ENCODE data around the gene RGP1. TPM values are rescaled to one million over a fixed set of nuclear protein-coding genes. Genes with fewer than 3 reads are reported as not detected.
A peak's percentile ranks its signal among the peaks of the same experiment; 100 is the strongest.

The RGP1 gene
- total and polyA plus RNA-seq, 2 donors, result 6.5 to 7.4 TPM

DNA sequence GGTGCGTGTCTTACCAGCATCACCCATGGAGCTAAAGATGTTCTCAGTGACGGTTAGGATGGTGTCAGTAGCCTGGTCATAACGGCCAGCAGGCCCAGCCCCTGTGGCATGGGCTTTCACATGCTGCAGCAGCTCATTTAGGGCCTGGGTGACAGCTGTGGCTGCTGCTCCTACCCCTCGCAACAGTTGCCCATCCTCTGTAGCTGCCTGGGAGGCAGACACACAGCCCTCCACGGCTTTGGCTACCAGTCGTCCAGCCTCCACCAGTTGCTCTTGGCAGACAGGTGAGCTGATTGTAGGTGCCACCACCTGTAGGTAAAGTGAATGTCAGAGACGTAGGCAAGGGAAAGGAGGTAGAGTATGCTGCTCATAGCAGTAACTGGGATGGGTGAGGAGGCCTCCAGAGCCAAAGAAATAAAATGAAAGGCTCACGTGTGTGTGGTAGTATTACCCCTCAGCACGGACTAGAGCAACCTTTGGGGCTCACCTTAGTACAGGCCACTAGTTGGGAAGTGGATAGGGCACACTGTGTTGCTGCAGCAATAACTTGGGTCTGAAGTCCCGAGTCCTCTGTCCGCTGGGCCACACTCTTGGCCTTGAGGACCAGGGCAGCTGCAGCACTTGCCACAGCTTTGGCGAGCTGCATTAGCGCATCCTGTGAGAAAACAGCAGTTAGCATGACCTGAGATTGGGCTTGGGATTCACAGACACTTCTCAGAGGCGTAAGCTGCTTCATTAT lies 31.8 kb upstream of the RGP1 start:
- Histone ChIP-seq H3K4me3 (ENCODE audit: low read length in 2 of 2) (no peak overlapping the region), H3K27me3 (ENCODE audit: control insufficient read depth in 2 of 2, insufficient read depth in 1 of 2, low read length in 1 of 2) (no peaks in the 10 kb centered on the region), H3K4me1 (ENCODE audit: control insufficient read depth in 2 of 2, insufficient read depth in 2 of 2, low read length in 2 of 2) (no peaks in the 10 kb centered on the region), H3K9me3 (ENCODE audit: control insufficient read depth in 2 of 2, insufficient read depth in 1 of 2, low read length in 1 of 2) (no peaks in the 10 kb centered on the region), H3K27ac (ENCODE audit: low read depth in 1 of 2, low read length in 1 of 2) (no peak overlapping the region), H3K36me3 (ENCODE audit: control insufficient read depth in 2 of 2, insufficient read depth in 2 of 2, low read length in 1 of 2) (peaks cover 93 to 99% of the 10 kb centered on the region in 2 donors)
- 98% methylated on average over 14 of the region's 14 CpGs for WGBS
- no peak for DNase-seq (ENCODE audit: low read depth in 6 of 9, low spot score in 9 of 9)

DNA sequence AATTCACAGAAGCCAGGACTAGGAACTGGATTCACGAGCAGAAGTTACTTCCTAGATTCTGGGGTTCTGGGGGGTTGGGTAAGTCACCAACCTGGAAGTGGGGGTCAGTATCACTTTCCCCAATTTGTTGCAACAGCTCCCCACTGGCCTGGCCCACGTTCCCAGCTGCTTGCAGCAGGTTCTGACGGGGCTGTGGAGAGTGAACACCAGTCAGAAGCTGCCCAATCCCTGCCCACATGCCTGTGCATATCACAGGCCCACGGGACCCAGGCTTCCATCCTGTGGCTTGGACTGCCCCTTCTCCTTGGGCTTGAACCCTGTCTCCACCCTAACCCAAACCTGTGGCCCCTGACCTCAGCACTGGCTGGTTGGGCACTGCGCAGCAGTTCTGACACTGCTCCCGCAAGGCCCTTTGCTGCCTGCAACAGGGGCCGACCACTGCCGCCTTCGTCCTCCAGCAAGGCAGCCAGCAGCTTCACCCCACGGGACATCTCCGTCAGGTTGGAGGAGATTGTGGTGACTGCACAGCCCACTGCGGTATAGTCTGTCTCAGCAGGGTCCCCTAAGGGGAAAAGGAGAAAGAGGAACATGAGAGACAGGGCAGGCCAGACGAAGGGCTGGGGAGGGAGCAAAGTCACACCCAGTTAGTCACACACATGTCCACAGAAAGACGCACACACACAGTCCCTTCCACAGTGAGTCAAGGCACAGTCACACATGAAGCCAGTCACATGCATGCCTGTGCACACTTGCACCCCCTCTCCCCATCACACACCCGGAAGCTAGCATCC lies 30.2 kb upstream of the RGP1 start:
- H3K4me3 ChIP-seq (ENCODE audit: low read length in 2 of 2), result no peak overlapping the region
- DNase-seq (ENCODE audit: low read depth in 6 of 9, low spot score in 9 of 9), result no peak
- 97% methylated on average over 15 of the region's 15 CpGs for WGBS
- peaks cover 94 to 98% of the 10 kb centered on the region in 2 donors for H3K36me3 ChIP-seq (ENCODE audit: control insufficient read depth in 2 of 2, insufficient read depth in 2 of 2, low read length in 1 of 2)
- no peak overlapping the region for H3K27ac ChIP-seq (ENCODE audit: low read depth in 1 of 2, low read length in 1 of 2)
- H3K9me3 ChIP-seq (ENCODE audit: control insufficient read depth in 2 of 2, insufficient read depth in 1 of 2, low read length in 1 of 2), result no peaks in the 10 kb centered on the region
- no peaks in the 10 kb centered on the region for H3K4me1 ChIP-seq (ENCODE audit: control insufficient read depth in 2 of 2, insufficient read depth in 2 of 2, low read length in 2 of 2)
- no peaks in the 10 kb centered on the region for H3K27me3 ChIP-seq (ENCODE audit: control insufficient read depth in 2 of 2, insufficient read depth in 1 of 2, low read length in 1 of 2)

DNA sequence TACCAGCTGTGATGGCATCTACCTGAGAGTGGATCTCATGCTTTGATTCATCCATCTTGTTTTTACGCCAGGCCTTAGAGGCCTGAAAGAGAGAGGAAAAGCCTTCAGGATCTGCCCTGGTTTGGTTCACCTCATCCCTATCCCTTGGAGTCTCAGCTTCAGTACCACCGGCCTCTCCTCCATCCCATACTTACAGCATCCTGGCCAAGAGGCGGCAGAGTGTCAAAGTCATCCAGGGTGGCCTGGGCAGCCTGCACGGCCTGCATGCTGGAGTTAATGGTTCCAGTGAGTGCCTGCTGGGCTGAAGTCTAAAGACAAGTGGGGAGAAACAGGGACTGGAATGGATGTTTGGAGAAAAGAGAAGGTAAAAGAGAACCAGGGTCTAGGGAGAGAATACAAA lies 29.5 kb upstream of the RGP1 start:
- H3K27ac ChIP-seq (ENCODE audit: low read depth in 1 of 2, low read length in 1 of 2), result no peak overlapping the region
- 98% methylated on average over 4 of the region's 4 CpGs for WGBS
- no peaks in the 10 kb centered on the region for H3K27me3 ChIP-seq (ENCODE audit: control insufficient read depth in 2 of 2, insufficient read depth in 1 of 2, low read length in 1 of 2)

DNA sequence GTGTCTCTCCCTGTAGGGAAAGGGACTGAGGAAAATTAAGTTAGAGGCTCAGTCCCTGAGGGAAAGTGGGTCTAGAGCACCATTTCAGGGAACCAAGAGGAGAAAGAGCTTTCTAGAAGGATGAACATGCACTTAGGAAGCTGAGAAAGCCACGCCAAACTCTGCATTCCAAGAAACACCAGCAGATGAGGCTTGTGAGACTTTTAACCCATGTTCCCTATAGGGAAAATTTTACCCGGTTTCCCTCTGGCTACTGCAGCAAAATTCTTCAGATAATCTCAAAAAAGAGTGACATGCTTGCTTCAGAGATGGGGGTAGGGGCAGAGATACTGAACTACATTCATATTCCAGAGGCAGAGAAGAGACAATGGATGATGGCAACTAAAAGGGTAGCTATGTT lies 25.7 kb upstream of the RGP1 start:
- H3K27me3 ChIP-seq (ENCODE audit: control insufficient read depth in 2 of 2, insufficient read depth in 1 of 2, low read length in 1 of 2), result no peaks in the 10 kb centered on the region
- H3K36me3 ChIP-seq (ENCODE audit: control insufficient read depth in 2 of 2, insufficient read depth in 2 of 2, low read length in 1 of 2), result peaks cover 69 to 88% of the 10 kb centered on the region in 2 donors
- no peaks in the 10 kb centered on the region for H3K9me3 ChIP-seq (ENCODE audit: control insufficient read depth in 2 of 2, insufficient read depth in 1 of 2, low read length in 1 of 2)
- no peak for DNase-seq (ENCODE audit: low read depth in 6 of 9, low spot score in 9 of 9)
- no peak overlapping the region for H3K4me3 ChIP-seq (ENCODE audit: low read length in 2 of 2)
- 98% methylated on average over 2 of the region's 2 CpGs for WGBS
- peaks cover 19 to 24% of the 10 kb centered on the region in 2 donors for H3K4me1 ChIP-seq (ENCODE audit: control insufficient read depth in 2 of 2, insufficient read depth in 2 of 2, low read length in 2 of 2)
- no peak overlapping the region for H3K27ac ChIP-seq (ENCODE audit: low read depth in 1 of 2, low read length in 1 of 2)

More for the DNA sequence above, 29.5 kb upstream of the RGP1 start:
- H3K4me1 ChIP-seq (ENCODE audit: control insufficient read depth in 2 of 2, insufficient read depth in 2 of 2, low read length in 2 of 2), result no peaks in the 10 kb centered on the region
- H3K36me3 ChIP-seq (ENCODE audit: control insufficient read depth in 2 of 2, insufficient read depth in 2 of 2, low read length in 1 of 2), result peaks cover 94 to 98% of the 10 kb centered on the region in 2 donors
- no peak for DNase-seq (ENCODE audit: low read depth in 6 of 9, low spot score in 9 of 9)
- H3K4me3 ChIP-seq (ENCODE audit: low read length in 2 of 2), result no peak overlapping the region
- H3K9me3 ChIP-seq (ENCODE audit: control insufficient read depth in 2 of 2, insufficient read depth in 1 of 2, low read length in 1 of 2), result no peaks in the 10 kb centered on the region

DNA sequence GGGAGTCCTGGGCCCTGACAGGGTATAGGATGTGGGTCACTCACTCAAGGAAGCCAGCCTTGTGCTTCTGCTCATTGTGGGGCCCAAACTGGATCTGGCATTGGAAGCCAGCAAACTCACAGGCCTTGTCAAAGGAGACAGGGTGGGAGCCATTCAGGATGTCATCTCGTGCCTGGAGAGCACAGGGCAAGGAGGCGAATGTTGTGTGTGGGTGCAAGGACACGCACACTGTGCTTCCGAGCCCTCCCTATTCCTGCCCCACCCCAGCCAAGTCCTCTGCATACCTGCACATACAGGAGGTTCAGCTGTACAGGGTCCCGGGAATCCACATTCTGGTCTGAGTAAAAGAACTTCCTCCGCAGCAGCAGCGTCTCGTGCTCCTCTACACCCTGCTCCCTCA lies 25.2 kb upstream of the RGP1 start:
- no peak overlapping the region for H3K4me3 ChIP-seq (ENCODE audit: low read length in 2 of 2)
- peaks cover 64 to 83% of the 10 kb centered on the region in 2 donors for H3K36me3 ChIP-seq (ENCODE audit: control insufficient read depth in 2 of 2, insufficient read depth in 2 of 2, low read length in 1 of 2)
- H3K27ac ChIP-seq (ENCODE audit: low read depth in 1 of 2, low read length in 1 of 2), result no peak overlapping the region
- 98% methylated on average over 8 of the region's 8 CpGs for WGBS
- H3K4me1 ChIP-seq (ENCODE audit: control insufficient read depth in 2 of 2, insufficient read depth in 2 of 2, low read length in 2 of 2), result peaks cover 22 to 28% of the 10 kb centered on the region in 2 donors
- no peaks in the 10 kb centered on the region for H3K9me3 ChIP-seq (ENCODE audit: control insufficient read depth in 2 of 2, insufficient read depth in 1 of 2, low read length in 1 of 2)
- H3K27me3 ChIP-seq (ENCODE audit: control insufficient read depth in 2 of 2, insufficient read depth in 1 of 2, low read length in 1 of 2), result no peaks in the 10 kb centered on the region
- DNase-seq (ENCODE audit: low read depth in 6 of 9, low spot score in 9 of 9), result no peak

DNA sequence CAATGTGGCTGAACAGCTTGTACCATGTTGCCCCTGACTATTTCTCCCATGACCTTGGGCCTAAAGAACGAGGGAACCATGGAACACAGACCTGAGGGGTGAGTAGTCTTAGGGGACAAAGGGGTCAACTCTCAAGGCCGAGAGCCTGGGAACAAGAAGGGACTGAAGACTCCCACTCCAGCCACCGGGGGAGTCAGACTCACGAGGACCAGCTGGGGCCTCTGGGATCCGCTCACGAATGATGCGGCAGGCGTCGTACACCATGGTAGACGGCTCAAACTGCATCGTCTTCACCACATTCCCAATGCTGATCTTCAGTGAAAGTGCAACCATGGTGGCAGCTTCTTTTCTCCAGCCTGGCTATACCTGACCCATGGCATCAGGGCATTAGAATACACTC lies 23.7 kb upstream of the RGP1 start:
- Histone ChIP-seq H3K9me3 (ENCODE audit: control insufficient read depth in 2 of 2, insufficient read depth in 1 of 2, low read length in 1 of 2) (no peaks in the 10 kb centered on the region), H3K36me3 (ENCODE audit: control insufficient read depth in 2 of 2, insufficient read depth in 2 of 2, low read length in 1 of 2) (peaks cover 50 to 69% of the 10 kb centered on the region in 2 donors), H3K27ac (ENCODE audit: low read depth in 1 of 2, low read length in 1 of 2) (no peak overlapping the region), H3K4me3 (ENCODE audit: low read length in 2 of 2) (no peak overlapping the region), H3K4me1 (ENCODE audit: control insufficient read depth in 2 of 2, insufficient read depth in 2 of 2, low read length in 2 of 2) (peaks cover 35 to 43% of the 10 kb centered on the region in 2 donors), H3K27me3 (ENCODE audit: control insufficient read depth in 2 of 2, insufficient read depth in 1 of 2, low read length in 1 of 2) (no peaks in the 10 kb centered on the region)
- WGBS, result 98% methylated on average over 11 of the region's 11 CpGs
- DNase-seq (ENCODE audit: low read depth in 6 of 9, low spot score in 9 of 9), result no peak

DNA sequence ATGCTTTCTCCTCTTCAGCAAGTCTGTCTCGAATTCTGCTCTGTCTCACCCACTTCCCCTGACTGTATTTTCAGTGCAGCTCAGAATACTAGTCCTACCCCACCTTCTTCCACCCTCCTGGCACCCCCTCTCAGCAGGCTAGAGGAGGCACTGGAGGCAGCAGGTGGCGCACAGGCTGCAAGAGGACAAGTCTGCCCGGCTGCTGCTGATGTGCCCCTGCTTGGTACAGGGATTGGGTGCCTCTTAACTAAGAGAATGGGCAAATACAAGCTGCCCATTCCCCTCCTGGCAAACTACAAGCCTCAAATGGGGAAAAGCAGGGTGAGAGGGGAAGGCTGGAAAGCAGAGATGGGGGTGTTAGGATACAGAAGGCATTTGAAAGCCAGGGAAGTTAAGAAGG lies 22.2 kb upstream of the RGP1 start:
- H3K27ac ChIP-seq (ENCODE audit: low read depth in 1 of 2, low read length in 1 of 2), result peak overlapping the region; percentile 50 to 70
- no peaks in the 10 kb centered on the region for H3K27me3 ChIP-seq (ENCODE audit: control insufficient read depth in 2 of 2, insufficient read depth in 1 of 2, low read length in 1 of 2)
- no peak overlapping the region for H3K4me3 ChIP-seq (ENCODE audit: low read length in 2 of 2)
- peaks cover 47 to 53% of the 10 kb centered on the region in 2 donors for H3K4me1 ChIP-seq (ENCODE audit: control insufficient read depth in 2 of 2, insufficient read depth in 2 of 2, low read length in 2 of 2)
- peak in 7 of 9 donors; percentile 52 to 92 (median 75) for DNase-seq (ENCODE audit: low read depth in 6 of 9, low spot score in 9 of 9)
- H3K36me3 ChIP-seq (ENCODE audit: control insufficient read depth in 2 of 2, insufficient read depth in 2 of 2, low read length in 1 of 2), result peaks cover 36 to 53% of the 10 kb centered on the region in 2 donors
- H3K9me3 ChIP-seq (ENCODE audit: control insufficient read depth in 2 of 2, insufficient read depth in 1 of 2, low read length in 1 of 2), result no peaks in the 10 kb centered on the region
- WGBS, result 6% methylated on average over 3 of the region's 3 CpGs

DNA sequence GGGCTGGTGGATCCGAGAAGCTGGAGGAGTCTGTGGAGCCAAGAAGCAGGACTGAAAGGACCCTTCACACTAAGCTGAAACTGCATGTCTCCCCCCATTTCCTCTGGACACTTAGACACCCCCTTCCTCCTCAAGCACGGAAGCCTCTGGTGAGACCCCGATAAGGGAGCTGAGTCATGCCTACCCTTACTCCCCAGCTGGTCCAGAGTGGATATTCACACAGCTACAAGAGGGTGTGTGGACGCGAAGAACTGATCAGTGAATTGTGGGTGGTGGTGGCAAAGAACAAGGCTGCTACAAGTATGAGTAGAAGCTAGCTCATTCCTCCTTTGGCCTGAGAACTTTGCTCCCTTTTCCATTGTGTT lies 21.4 kb upstream of the RGP1 start:
- Histone ChIP-seq H3K36me3 (ENCODE audit: control insufficient read depth in 2 of 2, insufficient read depth in 2 of 2, low read length in 1 of 2) (peaks cover 29 to 46% of the 10 kb centered on the region in 2 donors), H3K27ac (ENCODE audit: low read depth in 1 of 2, low read length in 1 of 2) (peak overlapping the region; percentile 2 to 9), H3K4me1 (ENCODE audit: control insufficient read depth in 2 of 2, insufficient read depth in 2 of 2, low read length in 2 of 2) (peaks cover 47 to 54% of the 10 kb centered on the region in 2 donors), H3K27me3 (ENCODE audit: control insufficient read depth in 2 of 2, insufficient read depth in 1 of 2, low read length in 1 of 2) (no peaks in the 10 kb centered on the region), H3K9me3 (ENCODE audit: control insufficient read depth in 2 of 2, insufficient read depth in 1 of 2, low read length in 1 of 2) (no peaks in the 10 kb centered on the region), H3K4me3 (ENCODE audit: low read length in 2 of 2) (no peak overlapping the region)
- 43% methylated on average over 5 of the region's 5 CpGs for WGBS
- peak in 1 of 9 donors; percentile 16 for DNase-seq (ENCODE audit: low read depth in 6 of 9, low spot score in 9 of 9)

Measured in thymus (tissue), 11 donors.